ENCODE results near the gene PCDHGA4.

DNA sequence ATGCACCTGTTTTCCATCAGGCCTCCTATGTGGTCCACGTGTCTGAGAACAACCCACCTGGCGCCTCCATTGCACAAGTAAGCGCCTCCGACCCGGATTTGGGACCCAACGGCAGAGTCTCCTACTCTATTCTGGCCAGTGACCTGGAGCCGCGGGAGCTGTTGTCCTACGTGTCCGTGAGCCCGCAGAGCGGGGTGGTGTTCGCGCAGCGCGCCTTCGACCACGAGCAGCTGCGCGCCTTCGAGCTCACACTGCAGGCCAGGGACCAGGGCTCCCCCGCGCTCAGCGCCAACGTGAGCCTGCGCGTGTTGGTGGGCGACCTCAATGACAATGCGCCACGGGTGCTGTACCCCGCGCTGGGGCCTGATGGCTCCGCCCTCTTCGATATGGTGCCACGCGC lies 3.2 kb upstream of the PCDHGA4 start:
- TF ChIP-seq ZNF565 (CRISPR knock-in tag; conservative IDR thresholded peaks at IDR 0.05; ENCODE audit: low read depth) (no peak), ISL1 (CRISPR knock-in tag; IDR thresholded peaks at IDR 0.05) (no peak), CSDC2 (CRISPR knock-in tag; IDR thresholded peaks at IDR 0.05) (no peak), SNAI2 (CRISPR knock-in tag; IDR thresholded peaks at IDR 0.05) (no peak), BACH2 (CRISPR knock-in tag; IDR thresholded peaks at IDR 0.05; ENCODE audit: borderline replicate concordance) (no peak), ARNTL (CRISPR knock-in tag; IDR thresholded peaks at IDR 0.05; ENCODE audit: borderline replicate concordance, low read depth) (no peak), ZNF8 (CRISPR knock-in tag; IDR thresholded peaks at IDR 0.05) (no peak)
- TF ChIP-seq, protein P1, sequence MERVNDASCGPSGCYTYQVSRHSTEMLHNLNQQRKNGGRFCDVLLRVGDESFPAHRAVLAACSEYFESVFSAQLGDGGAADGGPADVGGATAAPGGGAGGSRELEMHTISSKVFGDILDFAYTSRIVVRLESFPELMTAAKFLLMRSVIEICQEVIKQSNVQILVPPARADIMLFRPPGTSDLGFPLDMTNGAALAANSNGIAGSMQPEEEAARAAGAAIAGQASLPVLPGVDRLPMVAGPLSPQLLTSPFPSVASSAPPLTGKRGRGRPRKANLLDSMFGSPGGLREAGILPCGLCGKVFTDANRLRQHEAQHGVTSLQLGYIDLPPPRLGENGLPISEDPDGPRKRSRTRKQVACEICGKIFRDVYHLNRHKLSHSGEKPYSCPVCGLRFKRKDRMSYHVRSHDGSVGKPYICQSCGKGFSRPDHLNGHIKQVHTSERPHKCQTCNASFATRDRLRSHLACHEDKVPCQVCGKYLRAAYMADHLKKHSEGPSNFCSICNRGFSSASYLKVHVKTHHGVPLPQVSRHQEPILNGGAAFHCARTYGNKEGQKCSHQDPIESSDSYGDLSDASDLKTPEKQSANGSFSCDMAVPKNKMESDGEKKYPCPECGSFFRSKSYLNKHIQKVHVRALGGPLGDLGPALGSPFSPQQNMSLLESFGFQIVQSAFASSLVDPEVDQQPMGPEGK (CRISPR knock-in tag; IDR thresholded peaks at IDR 0.05; ENCODE audit: borderline replicate concordance): no peak

All from SK-N-SH treated with all-trans-retinoic acid at 6 μM for 48 hours (cell line).